ENCODE data around the gene FARS2. TPM values are rescaled to one million over a fixed set of nuclear protein-coding genes. Genes with fewer than 3 reads are reported as not detected.

FARS2 gene
- total and polyA plus RNA-seq, 2 donors (not counting 3 experiments of a cell fraction or from before 2014, with no cell fraction given), result 20.2 to 20.5 TPM

DNA sequence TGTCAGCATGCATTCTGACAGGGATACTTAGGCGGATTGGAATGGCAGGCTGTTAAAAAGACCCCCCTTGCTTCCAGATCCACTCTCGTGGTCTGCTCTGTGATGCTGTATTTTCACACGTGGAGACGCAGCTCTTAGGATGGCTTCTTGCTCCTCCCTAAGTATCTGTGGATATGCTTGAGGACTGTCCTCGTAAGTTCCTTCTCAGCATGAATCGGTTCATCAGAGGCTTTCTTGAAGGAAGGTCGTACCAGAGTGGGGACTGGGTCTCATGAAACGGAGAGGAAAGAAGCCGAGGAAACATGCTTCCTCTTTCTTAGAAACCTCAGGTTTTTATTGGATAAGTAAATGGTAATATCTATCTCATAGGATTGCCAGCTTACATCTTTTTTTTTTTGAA, 220.4 kb downstream of the FARS2 start:
- H3K27ac ChIP-seq (ENCODE audit: insufficient read depth, low read depth, low read length), result no peak overlapping the region
- H3K4me2 ChIP-seq (ENCODE audit: insufficient read depth, low read length), result no peak overlapping the region
- no TSS peak for BruUV-seq (replicated peaks)
- no peak for FAIRE-seq
- dilution Hi-C loops (cut with MboI; ENCODE audit: extremely low pct_ligation_motif_present, low sequenced_read_pairs) (no loop called here), intact Hi-C loops (cut with micrococcal nuclease) (no loop called here)
- TF ChIP-seq, protein P1, sequence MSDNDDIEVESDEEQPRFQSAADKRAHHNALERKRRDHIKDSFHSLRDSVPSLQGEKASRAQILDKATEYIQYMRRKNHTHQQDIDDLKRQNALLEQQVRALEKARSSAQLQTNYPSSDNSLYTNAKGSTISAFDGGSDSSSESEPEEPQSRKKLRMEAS (IDR thresholded peaks at IDR 0.05; ENCODE audit: insufficient read depth, insufficient read length), result no peak
- TF ChIP-seq, protein P2, sequence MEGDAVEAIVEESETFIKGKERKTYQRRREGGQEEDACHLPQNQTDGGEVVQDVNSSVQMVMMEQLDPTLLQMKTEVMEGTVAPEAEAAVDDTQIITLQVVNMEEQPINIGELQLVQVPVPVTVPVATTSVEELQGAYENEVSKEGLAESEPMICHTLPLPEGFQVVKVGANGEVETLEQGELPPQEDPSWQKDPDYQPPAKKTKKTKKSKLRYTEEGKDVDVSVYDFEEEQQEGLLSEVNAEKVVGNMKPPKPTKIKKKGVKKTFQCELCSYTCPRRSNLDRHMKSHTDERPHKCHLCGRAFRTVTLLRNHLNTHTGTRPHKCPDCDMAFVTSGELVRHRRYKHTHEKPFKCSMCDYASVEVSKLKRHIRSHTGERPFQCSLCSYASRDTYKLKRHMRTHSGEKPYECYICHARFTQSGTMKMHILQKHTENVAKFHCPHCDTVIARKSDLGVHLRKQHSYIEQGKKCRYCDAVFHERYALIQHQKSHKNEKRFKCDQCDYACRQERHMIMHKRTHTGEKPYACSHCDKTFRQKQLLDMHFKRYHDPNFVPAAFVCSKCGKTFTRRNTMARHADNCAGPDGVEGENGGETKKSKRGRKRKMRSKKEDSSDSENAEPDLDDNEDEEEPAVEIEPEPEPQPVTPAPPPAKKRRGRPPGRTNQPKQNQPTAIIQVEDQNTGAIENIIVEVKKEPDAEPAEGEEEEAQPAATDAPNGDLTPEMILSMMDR (IDR thresholded peaks at IDR 0.05; ENCODE audit: extremely low read depth in 1 of 2, insufficient read depth in 1 of 2, low read depth in 1 of 2, low read length in 2 of 2), result no peak
- TF ChIP-seq JUN (IDR thresholded peaks at IDR 0.05; ENCODE audit: borderline replicate concordance, insufficient read depth, insufficient read length, low read depth), result no peak
- no peak for TF ChIP-seq POLR2A (IDR thresholded peaks at IDR 0.05; ENCODE audit: low read depth, low read length)
- no peak for TF ChIP-seq POLR2AphosphoS5 (IDR thresholded peaks at IDR 0.05; ENCODE audit: insufficient read depth, low read depth, low read length)
- TF ChIP-seq EZH2 (IDR thresholded peaks at IDR 0.05; ENCODE audit: borderline replicate concordance, low read depth, low read length, severe bottlenecking), result no peak
- TF ChIP-seq MYC (IDR thresholded peaks at IDR 0.05; ENCODE audit: low read depth, low read length), result no peak
- TF ChIP-seq FOS (IDR thresholded peaks at IDR 0.05; ENCODE audit: borderline replicate concordance, insufficient read depth, low read length), result no peak
- no peak for TF ChIP-seq GATA2 (IDR thresholded peaks at IDR 0.05; ENCODE audit: insufficient read depth, insufficient read length, low read depth, low read length)
- no peak overlapping the region for H2AFZ ChIP-seq (ENCODE audit: low read depth, low read length)
- no peak overlapping the region for H3K9ac ChIP-seq (replicated peaks; ENCODE audit: extremely low read depth, insufficient read depth, low read length)
- H3K4me3 ChIP-seq (replicated peaks in 1 of 3; ENCODE audit: insufficient read depth in 1 of 3, low read depth in 1 of 3, low read length in 3 of 3), result no peak overlapping the region
- no peaks in the 10 kb centered on the region for H3K9me3 ChIP-seq (replicated peaks; ENCODE audit: control insufficient read depth, insufficient read depth, low read length)
- POLR2A ChIA-PET, result no interaction called here
- H3K27me3 ChIP-seq (ENCODE audit: control insufficient read depth in 2 of 2, insufficient read depth in 2 of 2, low read length in 2 of 2), result no peaks in the 10 kb centered on the region
- H3K9me1 ChIP-seq (replicated peaks; ENCODE audit: control insufficient read depth, extremely low read depth, insufficient read depth, low read length), result no peaks in the 10 kb centered on the region
- H4K20me1 ChIP-seq (replicated peaks; ENCODE audit: control insufficient read depth, extremely low read depth, insufficient read depth, low read length), result no peaks in the 10 kb centered on the region
- no peaks in the 10 kb centered on the region for H3K79me2 ChIP-seq (ENCODE audit: control insufficient read depth, insufficient read depth, low read length)
- CTCF ChIA-PET, result interaction anchor here (2.8 to 5.4 kb wide), 2 partner anchors 10 to 11 kb away, joined by 22 to 44 read pairs; no protein-coding TSS in a partner anchor
- H3K4me1 ChIP-seq (ENCODE audit: control insufficient read depth, extremely low read depth, insufficient read depth, low read length), result no peaks in the 10 kb centered on the region
- no peaks in the 10 kb centered on the region for H3K36me3 ChIP-seq (ENCODE audit: control insufficient read depth in 2 of 2, extremely low read depth in 1 of 2, insufficient read depth in 2 of 2, low read length in 2 of 2)
- DNase-seq (ENCODE audit: low read depth, low spot score), result no peak
